Suprapubic skin (tissue), 3 donors: Measurements from ENCODE around the gene AHRR.

Experiments used
- POLR2AphosphoS5 ChIP-seq, 3 donors: sonication (generic); formaldehyde crosslinking; IDR thresholded peaks; one replicate each; pipeline ENCODE4 v1.6.1; 2017; ENCODE audit warnings: antibody characterized with exemption in 3 of 3
- TF ChIP-seq, protein P1 (sequence below), 2 donors: fragments of 200-600 bp in 1 of 2; fragments of 450-650 bp in 1 of 2; sonication (generic) in 1 of 2; IDR thresholded peaks; one replicate each; pipeline ENCODE4 v1.5.1; 2016 to 2019; ENCODE audit warnings: antibody characterized with exemption in 2 of 2, mild to moderate bottlenecking in 1 of 2, moderate library complexity in 1 of 2

DNA sequence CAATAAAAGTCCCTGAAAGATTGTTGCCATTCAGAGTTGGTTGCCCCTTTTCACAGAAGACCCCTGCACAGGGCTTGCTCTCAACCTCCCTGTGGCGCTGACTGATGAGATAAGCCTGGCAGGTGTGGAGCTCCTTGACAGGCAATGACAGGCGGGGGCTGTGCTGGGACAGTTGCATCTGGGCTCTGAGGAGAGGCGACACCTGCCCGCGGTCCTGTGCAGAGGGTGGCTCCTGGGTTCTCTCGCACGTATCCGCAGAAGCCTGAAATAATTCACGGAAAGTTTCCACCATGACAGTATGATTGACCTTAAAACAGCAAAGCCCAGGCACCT, 101.7 kb downstream of the AHRR start:
- TF ChIP-seq, protein P1, sequence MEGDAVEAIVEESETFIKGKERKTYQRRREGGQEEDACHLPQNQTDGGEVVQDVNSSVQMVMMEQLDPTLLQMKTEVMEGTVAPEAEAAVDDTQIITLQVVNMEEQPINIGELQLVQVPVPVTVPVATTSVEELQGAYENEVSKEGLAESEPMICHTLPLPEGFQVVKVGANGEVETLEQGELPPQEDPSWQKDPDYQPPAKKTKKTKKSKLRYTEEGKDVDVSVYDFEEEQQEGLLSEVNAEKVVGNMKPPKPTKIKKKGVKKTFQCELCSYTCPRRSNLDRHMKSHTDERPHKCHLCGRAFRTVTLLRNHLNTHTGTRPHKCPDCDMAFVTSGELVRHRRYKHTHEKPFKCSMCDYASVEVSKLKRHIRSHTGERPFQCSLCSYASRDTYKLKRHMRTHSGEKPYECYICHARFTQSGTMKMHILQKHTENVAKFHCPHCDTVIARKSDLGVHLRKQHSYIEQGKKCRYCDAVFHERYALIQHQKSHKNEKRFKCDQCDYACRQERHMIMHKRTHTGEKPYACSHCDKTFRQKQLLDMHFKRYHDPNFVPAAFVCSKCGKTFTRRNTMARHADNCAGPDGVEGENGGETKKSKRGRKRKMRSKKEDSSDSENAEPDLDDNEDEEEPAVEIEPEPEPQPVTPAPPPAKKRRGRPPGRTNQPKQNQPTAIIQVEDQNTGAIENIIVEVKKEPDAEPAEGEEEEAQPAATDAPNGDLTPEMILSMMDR (IDR thresholded peaks at IDR 0.05), result no peak
- TF ChIP-seq POLR2AphosphoS5 (IDR thresholded peaks at IDR 0.05), result no peak
